GM11168 (cell line): Measurements from ENCODE around the gene JARID2.

Source experiments
- in situ Hi-C: fragments of 300-500 bp; cut with MboI; formaldehyde crosslinking; loops from one replicate; pipeline ENCODE4 v1.12.0; 2022; ENCODE audit warnings: low sequenced_read_pairs; ENCODE audit not compliant: unreplicated experiment

Gene JARID2

GRCh38 chr6:15386110-15386755 is 140.4 kb downstream of the JARID2 start:
- in situ Hi-C loops: no loop called here

GRCh38 chr6:15386756-15387112 is 140.9 kb downstream of the JARID2 start:
- in situ Hi-C loops: no loop called here

- in situ Hi-C loops: no loop called here
Observed at GRCh38 chr6:15387118-15387517, 141.2 kb downstream of the JARID2 start.

DNA sequence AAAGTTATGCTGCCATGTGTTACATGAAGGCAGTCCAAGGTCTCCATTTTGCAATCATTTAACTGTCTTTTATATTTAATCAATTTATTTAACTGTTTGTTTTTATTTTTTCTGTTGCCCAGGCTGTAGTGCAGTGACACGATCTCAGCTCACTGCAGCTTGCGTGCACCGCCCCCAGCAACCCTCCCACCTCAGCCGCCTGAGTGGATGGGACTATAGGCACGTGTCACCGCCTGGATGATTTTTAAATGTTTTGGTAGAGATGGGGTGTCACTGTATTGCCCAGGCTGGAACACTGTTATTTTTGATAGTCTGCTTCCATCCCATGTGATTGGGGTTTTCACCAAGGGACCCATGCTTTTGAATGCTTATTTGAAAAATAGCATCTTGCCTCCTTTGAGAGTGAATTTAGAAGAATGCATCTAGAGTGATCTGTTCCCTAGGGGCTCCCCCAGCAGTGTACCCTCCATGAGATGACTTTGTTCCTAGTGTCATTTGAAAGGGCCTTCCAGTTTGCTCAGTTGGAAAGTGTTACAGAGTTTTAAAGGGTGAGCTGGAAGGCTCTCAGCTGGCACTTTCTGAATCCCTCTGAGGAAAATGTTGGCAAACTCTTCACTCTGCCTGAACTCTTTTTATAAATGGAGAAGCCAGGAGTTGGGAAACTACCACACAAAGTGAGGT is 143.4 kb downstream of the JARID2 start:
- in situ Hi-C loops: no loop called here

- in situ Hi-C loops: no loop called here
Observed at GRCh38 chr6:15389765-15390723, 144.2 kb downstream of the JARID2 start.

DNA sequence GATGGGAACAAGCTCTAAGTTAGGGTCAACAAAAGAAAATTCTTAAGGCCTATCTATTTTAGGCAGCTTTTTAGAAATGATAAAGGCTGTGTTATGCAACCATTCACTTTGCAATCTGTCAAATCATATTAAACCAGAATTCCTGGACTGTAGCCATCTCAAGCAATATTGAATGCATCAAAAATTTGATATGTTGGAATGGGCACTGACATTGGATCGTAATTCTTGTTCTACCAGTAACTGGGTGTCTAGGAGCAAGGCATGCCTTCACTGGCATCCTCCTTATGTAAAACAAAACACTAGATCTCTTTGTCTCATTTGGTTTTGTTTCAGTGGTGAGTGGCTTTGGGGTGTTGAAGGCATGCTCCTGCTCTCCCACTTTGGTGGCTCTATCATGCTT is 145.6 kb downstream of the JARID2 start:
- in situ Hi-C loops: no loop called here

- in situ Hi-C loops: no loop called here
Observed at GRCh38 chr6:15392182-15392581, 146.3 kb downstream of the JARID2 start.

DNA sequence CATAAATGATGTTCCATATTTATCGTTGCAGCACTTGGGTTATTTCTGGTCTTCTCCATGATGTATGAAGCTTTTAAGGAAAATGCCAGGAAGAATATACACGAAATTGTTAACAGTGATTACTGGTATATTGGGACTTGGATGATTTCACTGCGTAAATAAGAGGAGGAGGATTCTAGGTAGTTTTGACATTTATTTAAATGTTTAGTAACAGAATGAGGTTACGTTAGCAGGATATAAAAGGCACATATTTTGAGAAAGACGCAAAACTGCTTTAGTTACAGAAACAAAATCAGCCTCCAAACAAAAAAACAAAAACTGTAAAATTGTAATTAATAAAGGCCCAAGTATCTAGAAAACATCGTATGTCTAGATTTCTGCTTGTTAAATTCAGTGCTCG is 147.7 kb downstream of the JARID2 start:
- in situ Hi-C loops: no loop called here

- in situ Hi-C loops: no loop called here
Observed at GRCh38 chr6:15395087-15395486, 149.2 kb downstream of the JARID2 start.

- in situ Hi-C loops: no loop called here
Observed at GRCh38 chr6:15396808-15397207, 150.9 kb downstream of the JARID2 start.

GRCh38 chr6:15398633-15399275 is 152.9 kb downstream of the JARID2 start:
- in situ Hi-C loops: no loop called here

GRCh38 chr6:15399641-15400470 is 154.0 kb downstream of the JARID2 start:
- in situ Hi-C loops: no loop called here

GRCh38 chr6:15400572-15401004 is 154.7 kb downstream of the JARID2 start:
- in situ Hi-C loops: no loop called here

DNA sequence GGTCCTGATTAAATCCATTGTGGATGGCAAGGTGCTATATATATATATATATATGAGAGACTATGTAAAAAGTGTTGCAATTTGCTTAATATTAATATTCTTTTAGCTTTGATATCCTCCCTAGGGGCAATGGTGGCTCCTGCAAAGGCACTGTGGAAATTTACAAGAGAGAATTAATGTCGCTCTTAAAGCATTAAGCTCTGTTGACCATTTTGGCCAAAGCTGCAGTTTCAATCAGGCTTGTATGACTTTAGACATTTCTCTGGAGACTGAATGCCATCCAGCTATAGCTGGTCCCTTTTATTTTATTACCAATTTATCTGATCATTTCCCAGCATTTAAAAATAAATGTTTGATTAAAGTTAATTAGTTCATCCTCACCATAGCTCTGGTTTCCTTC is 155.3 kb downstream of the JARID2 start:
- in situ Hi-C loops: no loop called here

DNA sequence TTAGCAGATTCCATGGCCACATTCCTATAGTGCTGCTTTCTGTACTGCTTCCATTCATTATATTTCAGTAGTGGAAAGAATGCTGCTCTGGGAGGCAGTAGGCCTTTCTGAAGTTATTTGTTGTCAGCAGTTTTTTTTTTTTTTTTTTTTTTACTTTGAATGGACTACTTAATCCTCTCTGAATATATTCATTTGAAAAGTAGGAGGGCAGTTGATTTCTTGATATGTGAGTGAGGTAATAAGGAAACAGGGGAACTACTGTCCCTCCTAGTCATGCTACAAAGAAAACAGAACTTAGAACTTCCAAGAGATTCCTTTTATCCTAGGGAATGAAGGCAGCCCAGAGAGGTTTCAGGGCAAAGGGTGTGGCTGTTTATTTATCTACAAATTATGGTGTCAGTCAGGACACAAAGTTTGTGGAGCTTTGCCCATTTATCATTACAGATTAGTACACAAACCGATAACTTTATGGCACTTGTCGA is 155.9 kb downstream of the JARID2 start:
- in situ Hi-C loops: no loop called here

DNA sequence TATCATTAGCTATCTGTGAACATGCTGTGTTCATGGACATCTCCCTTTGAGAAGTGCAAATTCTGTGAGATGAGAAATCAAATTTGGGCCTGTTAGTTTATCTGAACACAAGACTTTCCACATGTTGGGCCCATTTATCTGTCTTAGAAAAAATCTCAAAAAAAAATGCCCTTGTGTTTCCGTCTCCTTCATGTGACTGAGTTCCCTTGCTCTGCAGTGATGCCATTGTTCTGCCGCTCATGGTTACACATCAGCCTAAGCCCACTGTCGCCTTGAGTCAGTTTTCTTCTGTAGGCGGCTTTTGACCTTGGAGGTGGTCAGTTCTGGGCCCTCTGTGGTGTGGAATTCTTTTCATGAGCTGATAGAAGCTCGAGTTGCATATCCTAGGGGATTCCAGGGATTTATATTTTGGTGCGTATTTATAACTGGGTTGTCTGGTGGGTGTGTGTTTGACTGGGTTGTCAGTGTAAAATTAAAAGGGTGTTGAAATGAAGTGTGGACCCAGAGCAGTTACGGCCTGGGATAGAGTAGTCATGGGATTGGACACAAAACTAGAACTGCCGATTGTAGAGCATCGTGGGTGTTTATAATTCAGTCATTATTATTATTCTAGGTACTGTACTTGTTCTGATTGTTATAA is 156.7 kb downstream of the JARID2 start:
- in situ Hi-C loops: no loop called here

GRCh38 chr6:15403094-15403755 is 157.4 kb downstream of the JARID2 start:
- in situ Hi-C loops: no loop called here

- in situ Hi-C loops: no loop called here
Observed at GRCh38 chr6:15404685-15404980, 158.8 kb downstream of the JARID2 start.
